Transverse colon (tissue), 4 donors: ENCODE measurements around the gene FBXL4. TPM values are rescaled to one million over a fixed set of nuclear protein-coding genes. Genes with fewer than 3 reads are reported as not detected.

Experiments used
- DNase-seq: peaks from one replicate; pipeline ENCODE4 v3.0.0-alpha.2; 2019
- H3K27ac ChIP-seq, 4 donors: fragments of 200-600 bp; sonication (generic); 2 replicates each; pipeline ENCODE4 v1.5.1; 2016 to 2018; ENCODE audit warnings: inconsistent platforms in 4 of 4
- H3K27me3 ChIP-seq: fragments of 200-600 bp; sonication (generic); 2 replicates; pipeline ENCODE4 v1.5.1; 2017; ENCODE audit warnings: inconsistent platforms
- H3K36me3 ChIP-seq, 4 donors: fragments of 200-600 bp; sonication (generic); 2 replicates each; pipeline ENCODE4 v1.5.1; 2017 to 2019; ENCODE audit warnings: inconsistent platforms in 4 of 4
- H3K4me1 ChIP-seq, 4 donors: fragments of 200-600 bp; sonication (generic); 2 replicates each; pipeline ENCODE4 v1.5.1; 2017 to 2020; ENCODE audit warnings: inconsistent platforms in 4 of 4
- H3K4me3 ChIP-seq, 4 donors: fragments of 200-600 bp; sonication (generic); 1 replicate in 1 of 4; 2 replicates in 3 of 4; pipeline versions ENCODE4 v1.5.1 to v1.6.1; 2017 to 2019; ENCODE audit warnings: inconsistent platforms in 4 of 4
- H3K9me3 ChIP-seq, 2 donors: fragments of 200-600 bp; sonication (generic); 2 replicates each; pipeline ENCODE4 v1.5.1; 2017 to 2019; ENCODE audit warnings: inconsistent platforms in 2 of 2
- EP300 ChIP-seq: sonication (generic); formaldehyde crosslinking; IDR thresholded peaks from one replicate; pipeline ENCODE4 v1.6.1; 2017; ENCODE audit warnings: antibody characterized with exemption, low read depth
- POLR2A ChIP-seq: fragments of 450-650 bp; IDR thresholded peaks from one replicate; pipeline ENCODE4 v1.6.1; 2016; ENCODE audit warnings: antibody characterized with exemption, mild to moderate bottlenecking, moderate library complexity
- POLR2AphosphoS5 ChIP-seq, 3 donors: sonication (generic); formaldehyde crosslinking; IDR thresholded peaks; one replicate each; pipeline ENCODE4 v1.6.1; 2016; ENCODE audit warnings: antibody characterized with exemption in 3 of 3
- WGBS, 2 donors: methylation state at CpG; one replicate each; pipeline ENCODE4 v1.1.5; 2018; ENCODE audit warnings: low coverage in 1 of 2; 5-methylcytosine and 5-hydroxymethylcytosine counted together
- in situ Hi-C, 4 donors: fragments of 200-750 bp; cut with MboI; loops; one replicate each; pipeline versions ENCODE4 v1.15.0 to v1.15.1; 2017; ENCODE audit warnings: low sequenced_read_pairs in 3 of 4, low pct_ligation_motif_present in 1 of 4, low pct_unique_long_range_greater_than_20kb in 1 of 4
- intact Hi-C: fragments of 100-400 bp; cut with DNase I; formaldehyde crosslinking; loops from one replicate; pipeline ENCODE4 v1.15.1; 2023; ENCODE audit warnings: low total_unique reads
- total RNA-seq, 4 donors: library from RNA; depleted of rRNA; stranded (reverse); fragments of >200 nt; gene quantifications; one replicate each; pipeline ENCODE4 v1.1.0, GENCODE V29; 2016
- TF ChIP-seq, protein P1 (sequence below), 5 experiments: fragments of 200-600 bp in 3 of 5; fragments of 450-650 bp in 2 of 5; sonication (generic) in 3 of 5; IDR thresholded peaks; 1 replicate in 2 of 5; 2 replicates in 3 of 5; pipeline ENCODE4 v1.5.1; 2016 to 2017; ENCODE audit warnings: antibody characterized with exemption in 5 of 5, inconsistent platforms in 3 of 5, mild to moderate bottlenecking in 2 of 5, moderate library complexity in 1 of 5

The FBXL4 gene
- total RNA-seq, 4 donors from 2014 or later = 8.6 to 22.5 (median 13.5) TPM

DNA sequence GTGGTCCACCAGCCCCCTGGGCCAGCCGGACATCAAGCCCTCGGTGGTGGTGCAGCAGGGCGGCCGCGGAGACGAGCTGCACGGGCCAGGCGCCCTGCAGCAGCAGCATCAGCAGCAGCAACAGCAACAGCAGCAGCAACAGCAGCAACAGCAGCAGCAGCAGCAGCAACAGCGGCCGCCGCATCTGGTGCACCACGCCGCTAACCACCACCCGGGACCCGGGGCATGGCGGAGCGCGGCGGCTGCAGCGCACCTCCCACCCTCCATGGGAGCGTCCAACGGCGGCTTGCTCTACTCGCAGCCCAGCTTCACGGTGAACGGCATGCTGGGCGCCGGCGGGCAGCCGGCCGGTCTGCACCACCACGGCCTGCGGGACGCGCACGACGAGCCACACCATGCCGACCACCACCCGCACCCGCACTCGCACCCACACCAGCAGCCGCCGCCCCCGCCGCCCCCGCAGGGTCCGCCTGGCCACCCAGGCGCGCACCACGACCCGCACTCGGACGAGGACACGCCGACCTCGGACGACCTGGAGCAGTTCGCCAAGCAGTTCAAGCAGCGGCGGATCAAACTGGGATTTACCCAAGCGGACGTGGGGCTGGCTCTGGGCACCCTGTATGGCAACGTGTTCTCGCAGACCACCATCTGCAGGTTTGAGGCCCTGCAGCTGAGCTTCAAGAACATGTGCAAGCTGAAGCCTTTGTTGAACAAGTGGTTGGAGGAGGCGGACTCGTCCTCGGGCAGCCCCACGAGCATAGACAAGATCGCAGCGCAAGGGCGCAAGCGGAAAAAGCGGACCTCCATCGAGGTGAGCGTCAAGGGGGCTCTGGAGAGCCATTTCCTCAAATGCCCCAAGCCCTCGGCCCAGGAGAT is 112.4 kb downstream of the FBXL4 start:
- H3K4me3 ChIP-seq = peak overlapping the region in 2 of 4 donors; percentile 14 to 65
- intact Hi-C loops = no loop called here
- 7% methylated on average over 53 of the region's 76 CpGs; no CpG with 5 or more reads in 1 of the 2 donors for WGBS, 2 donors
- TF ChIP-seq, protein P1, sequence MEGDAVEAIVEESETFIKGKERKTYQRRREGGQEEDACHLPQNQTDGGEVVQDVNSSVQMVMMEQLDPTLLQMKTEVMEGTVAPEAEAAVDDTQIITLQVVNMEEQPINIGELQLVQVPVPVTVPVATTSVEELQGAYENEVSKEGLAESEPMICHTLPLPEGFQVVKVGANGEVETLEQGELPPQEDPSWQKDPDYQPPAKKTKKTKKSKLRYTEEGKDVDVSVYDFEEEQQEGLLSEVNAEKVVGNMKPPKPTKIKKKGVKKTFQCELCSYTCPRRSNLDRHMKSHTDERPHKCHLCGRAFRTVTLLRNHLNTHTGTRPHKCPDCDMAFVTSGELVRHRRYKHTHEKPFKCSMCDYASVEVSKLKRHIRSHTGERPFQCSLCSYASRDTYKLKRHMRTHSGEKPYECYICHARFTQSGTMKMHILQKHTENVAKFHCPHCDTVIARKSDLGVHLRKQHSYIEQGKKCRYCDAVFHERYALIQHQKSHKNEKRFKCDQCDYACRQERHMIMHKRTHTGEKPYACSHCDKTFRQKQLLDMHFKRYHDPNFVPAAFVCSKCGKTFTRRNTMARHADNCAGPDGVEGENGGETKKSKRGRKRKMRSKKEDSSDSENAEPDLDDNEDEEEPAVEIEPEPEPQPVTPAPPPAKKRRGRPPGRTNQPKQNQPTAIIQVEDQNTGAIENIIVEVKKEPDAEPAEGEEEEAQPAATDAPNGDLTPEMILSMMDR (IDR thresholded peaks at IDR 0.05) = no peak
- TF ChIP-seq EP300 = no peak
- TF ChIP-seq POLR2A = no peak
- TF ChIP-seq POLR2AphosphoS5 (IDR thresholded peaks at IDR 0.05) = no peak
- H3K27me3 ChIP-seq = peaks cover 99% of the 10 kb centered on the region
- no peaks in the 10 kb centered on the region for H3K36me3 ChIP-seq
- no peaks in the 10 kb centered on the region for H3K9me3 ChIP-seq
- peaks cover 24 to 52% (median 44%) of the 10 kb centered on the region in 4 donors for H3K4me1 ChIP-seq
- DNase-seq = no peak
- in situ Hi-C loops = no loop called here
- H3K27ac ChIP-seq = no peak overlapping the region

DNA sequence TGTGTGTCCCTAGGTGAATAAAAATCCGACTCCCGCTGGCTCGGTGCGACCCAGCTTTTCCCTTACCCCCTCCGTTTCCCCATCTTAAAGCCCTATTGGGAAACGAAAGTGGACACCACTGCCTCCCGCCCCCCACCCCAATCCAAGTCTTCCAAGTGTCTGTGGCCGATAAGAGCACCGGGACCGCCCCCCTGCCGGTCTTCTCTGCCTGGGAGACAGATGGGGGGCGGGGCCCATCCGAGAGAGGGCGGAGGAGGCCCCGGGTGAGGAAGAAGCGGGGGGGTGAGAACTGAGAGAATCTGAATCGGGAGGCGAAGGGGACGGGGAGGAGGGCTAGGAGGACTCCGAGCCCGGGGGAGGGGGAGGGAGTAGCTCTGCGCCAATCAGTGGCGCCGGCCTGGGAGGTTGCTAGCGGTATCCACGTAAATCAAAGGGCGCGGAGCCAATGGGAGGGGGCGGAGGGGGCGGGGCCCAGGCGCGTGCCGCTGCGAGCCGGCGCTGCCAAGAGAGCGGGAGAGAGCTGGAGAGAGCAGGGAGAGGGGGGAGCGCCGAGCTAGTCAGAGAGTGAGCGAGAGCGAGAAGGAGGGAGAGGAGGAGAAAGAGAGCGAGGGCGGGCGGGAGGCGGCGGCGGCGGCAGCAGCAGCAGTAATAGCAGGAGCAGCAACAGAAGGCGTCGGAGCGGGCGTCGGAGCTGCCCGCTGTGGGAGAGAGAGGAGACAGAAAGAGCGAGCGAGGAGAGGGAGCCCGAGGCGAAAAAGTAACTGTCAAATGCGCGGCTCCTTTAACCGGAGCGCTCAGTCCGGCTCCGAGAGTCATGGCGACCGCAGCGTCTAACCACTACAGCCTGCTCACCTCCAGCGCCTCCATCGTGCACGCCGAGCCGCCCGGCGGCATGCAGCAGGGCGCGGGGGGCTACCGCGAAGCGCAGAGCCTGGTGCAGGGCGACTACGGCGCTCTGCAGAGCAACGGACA is 113.4 kb downstream of the FBXL4 start, which contains the start of gene POU3F2:
POU3F2 (plus strand) TSS at position 515 of the 972 bp plus-strand sequence; CDS start at position 815, 300 bp downstream.
- Histone ChIP-seq H3K36me3 (no peaks in the 10 kb centered on the region), H3K4me3 (peak within 1 kb of the TSS; percentile 13 to 65 (median 40)), H3K27me3 (peaks cover 99% of the 10 kb centered on the region), H3K9me3 (no peaks in the 10 kb centered on the region), H3K27ac (no peak within 1 kb of the TSS), H3K4me1 (peaks cover 24 to 52% (median 44%) of the 10 kb centered on the region in 4 donors)
- TF ChIP-seq POLR2A (no peak), POLR2AphosphoS5 (IDR thresholded peaks at IDR 0.05) (no peak), EP300 (no peak)
- TF ChIP-seq, protein P1 (IDR thresholded peaks at IDR 0.05) = no peak
- intact Hi-C loops (no loop called here), in situ Hi-C loops (no loop called here)
- DNase-seq = peak; percentile 57
- 1 to 2% methylated on average over 32 to 57 of the region's 83 CpGs for WGBS, 2 donors

DNA sequence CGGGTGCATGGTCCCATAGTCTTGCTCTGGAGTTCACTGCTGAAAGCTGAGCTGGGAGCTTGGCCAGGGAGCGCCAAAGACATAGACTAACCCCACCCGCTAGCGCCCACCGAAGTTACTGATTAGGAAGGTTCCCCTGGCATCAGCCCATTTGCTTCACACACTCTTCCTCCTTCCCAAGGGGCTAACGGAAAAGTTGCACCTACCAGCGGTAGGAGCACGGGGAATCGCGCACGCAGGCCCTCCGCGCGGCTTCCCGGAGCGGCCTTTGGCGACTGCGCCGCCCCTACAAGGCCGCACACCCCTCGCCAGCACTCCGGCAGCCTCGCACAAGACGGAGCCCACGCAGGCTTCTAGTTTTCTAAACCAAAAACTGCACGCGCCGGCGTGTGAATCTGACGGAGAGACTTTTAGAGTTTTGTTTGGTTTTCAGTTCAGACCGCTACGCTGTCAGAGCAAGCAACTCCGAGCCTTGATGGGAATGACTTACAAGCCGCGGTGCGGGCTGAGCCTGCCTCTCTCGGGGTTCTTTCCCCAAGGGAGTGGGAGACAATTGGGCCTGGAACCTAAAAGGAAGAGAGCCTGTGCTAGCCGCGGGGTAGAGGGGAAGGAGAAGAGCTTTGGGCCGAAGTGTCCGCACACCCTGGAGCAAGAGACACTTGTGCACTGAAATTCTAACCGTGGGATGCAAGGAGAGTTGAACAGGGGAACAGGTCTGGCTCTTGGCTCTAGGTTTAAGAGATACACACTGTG is 114.3 kb downstream of the FBXL4 start:
- TF ChIP-seq POLR2AphosphoS5 (IDR thresholded peaks at IDR 0.05) = no peak
- no peak for TF ChIP-seq POLR2A
- no peak for TF ChIP-seq EP300
- TF ChIP-seq, protein P1 (IDR thresholded peaks at IDR 0.05) = no peak
- peaks cover 24 to 52% (median 44%) of the 10 kb centered on the region in 4 donors for H3K4me1 ChIP-seq
- H3K4me3 ChIP-seq = peak overlapping the region; percentile 13 to 65 (median 40)
- DNase-seq = no peak
- in situ Hi-C loops (no loop called here), intact Hi-C loops (no loop called here)
- WGBS, 2 donors = 4 to 10% methylated on average over 2 to 41 of the region's 42 CpGs
- no peaks in the 10 kb centered on the region for H3K36me3 ChIP-seq
- H3K27ac ChIP-seq = no peak overlapping the region
- peaks cover 99% of the 10 kb centered on the region for H3K27me3 ChIP-seq
- H3K9me3 ChIP-seq = no peaks in the 10 kb centered on the region
